Liver (tissue), 3 donors: Measurements from ENCODE around the gene ETV4.

ENCODE experiments used
- ATF3 ChIP-seq: IDR thresholded peaks from 2 replicates; pipeline ENCODE4 v1.6.1; 2016; ENCODE audit warnings: antibody characterized with exemption
- CTCF ChIP-seq: fragments of 150-350 bp; IDR thresholded peaks from 2 replicates; pipeline ENCODE4 v1.5.1; 2017; ENCODE audit warnings: improper control_type of control experiment, low read depth, low read length; ENCODE audit not compliant: missing input control
- HNF4A ChIP-seq, 2 donors: conservative IDR thresholded peaks; 2 replicates each; pipeline ENCODE4 v1.6.1; 2016; ENCODE audit warnings: antibody characterized with exemption in 2 of 2, mild to moderate bottlenecking in 2 of 2
- JUND ChIP-seq, 2 donors: IDR thresholded peaks; 2 replicates each; pipeline ENCODE4 v1.6.1; 2016; ENCODE audit warnings: antibody characterized with exemption in 2 of 2
- MAX ChIP-seq: IDR thresholded peaks from 2 replicates; pipeline ENCODE4 v1.6.1; 2016; ENCODE audit warnings: antibody characterized with exemption
- RAD21 ChIP-seq, 2 donors: IDR thresholded peaks; 2 replicates each; pipeline ENCODE4 v1.6.1; 2016; ENCODE audit warnings: antibody characterized with exemption in 2 of 2, mild to moderate bottlenecking in 2 of 2
- REST ChIP-seq: IDR thresholded peaks from 2 replicates; pipeline ENCODE4 v1.6.1; 2016; ENCODE audit warnings: antibody characterized with exemption, mild to moderate bottlenecking
- SP1 ChIP-seq: IDR thresholded peaks from 2 replicates; pipeline ENCODE4 v1.6.1; 2018; ENCODE audit warnings: antibody characterized with exemption, mild to moderate bottlenecking
- donor health status: healthy.
- donor health status: healthy.

GRCh38 chr17:43595466-43595865 is 49.3 kb upstream of the ETV4 start:
- no peak for TF ChIP-seq JUND (IDR thresholded peaks at IDR 0.05)
- no peak for TF ChIP-seq HNF4A (conservative IDR thresholded peaks at IDR 0.05)
- TF ChIP-seq CTCF: no peak
- TF ChIP-seq ATF3: no peak
- no peak for TF ChIP-seq MAX
- TF ChIP-seq SP1: no peak
- TF ChIP-seq RAD21 (IDR thresholded peaks at IDR 0.05): no peak
- no peak for TF ChIP-seq REST
